HL-60/S4 treated with retinoic acid at 250 ng/mL for 4 days and 3 days (cell line): ENCODE measurements around the gene FAM170A.

Source experiments
- in situ Hi-C: fragments of 300-500 bp; cut with MboI; formaldehyde crosslinking; loops from 2 replicates; pipeline ENCODE4 v1.7.0; 2022; ENCODE audit warnings: low sequenced_read_pairs

FAM170A gene

GRCh38 chr5:119629339-119629738, at the start of gene FAM170A:
Gene FAM170A, plus strand, starts transcription at chr5:119629558. Its CDS starts 211 bp downstream, at chr5:119629769.
- in situ Hi-C loops = no loop called here

- in situ Hi-C loops = no loop called here
These were observed 46.4 kb upstream of the FAM170A start for GRCh38 chr5:119582987-119583386.

- in situ Hi-C loops = no loop called here
These were observed 45.7 kb upstream of the FAM170A start for GRCh38 chr5:119583684-119584083.

GRCh38 chr5:119596046-119596445, 33.3 kb upstream of the FAM170A start:
- in situ Hi-C loops = no loop called here

GRCh38 chr5:119597728-119598298, 31.5 kb upstream of the FAM170A start:
- in situ Hi-C loops = no loop called here

GRCh38 chr5:119613937-119614336, 15.4 kb upstream of the FAM170A start:
- in situ Hi-C loops = no loop called here

GRCh38 chr5:119614838-119615237, 14.5 kb upstream of the FAM170A start:
- in situ Hi-C loops = no loop called here

- in situ Hi-C loops = no loop called here
These were observed 3.3 kb upstream of the FAM170A start for GRCh38 chr5:119626086-119626485.

- in situ Hi-C loops = no loop called here
These were observed 1.5 kb downstream of the FAM170A start for GRCh38 chr5:119630752-119631440.

- in situ Hi-C loops = no loop called here
These were observed 2.3 kb downstream of the FAM170A start for GRCh38 chr5:119631660-119632059.

- in situ Hi-C loops = no loop called here
These were observed 22.1 kb downstream of the FAM170A start for GRCh38 chr5:119651486-119651885.

- in situ Hi-C loops = no loop called here
These were observed 25.7 kb downstream of the FAM170A start for GRCh38 chr5:119655061-119655460.

GRCh38 chr5:119656023-119656422, 26.7 kb downstream of the FAM170A start:
- in situ Hi-C loops = no loop called here

GRCh38 chr5:119666542-119666941, 37.2 kb downstream of the FAM170A start:
- in situ Hi-C loops = no loop called here

- in situ Hi-C loops = no loop called here
These were observed 49.1 kb downstream of the FAM170A start for GRCh38 chr5:119678351-119679028.

- in situ Hi-C loops = no loop called here
These were observed 50.7 kb downstream of the FAM170A start for GRCh38 chr5:119680080-119680479.

GRCh38 chr5:119681734-119682133, 52.4 kb downstream of the FAM170A start:
- in situ Hi-C loops = no loop called here

- in situ Hi-C loops = no loop called here
These were observed 53.0 kb downstream of the FAM170A start for GRCh38 chr5:119682372-119682771.
